Lower leg skin (tissue), 3 donors: ENCODE measurements around the gene RAP2B.
"Not testable (repeated sequence)": the region's sequence is repeated elsewhere in the genome, so short reads cannot be mapped to it uniquely, and the experiment has no call there.

Experiments
- CTCF ChIP-seq, 3 donors: fragments of 450-650 bp; IDR thresholded peaks; one replicate each; pipeline ENCODE4 v1.5.1; 2016; ENCODE audit warnings: antibody characterized with exemption in 3 of 3, mild to moderate bottlenecking in 3 of 3, moderate library complexity in 2 of 3
- POLR2A ChIP-seq, 2 donors: fragments of 450-650 bp; IDR thresholded peaks; one replicate each; pipeline ENCODE4 v1.6.1; 2016 to 2017; ENCODE audit warnings: antibody characterized with exemption in 2 of 2, mild to moderate bottlenecking in 1 of 2, moderate library complexity in 1 of 2

- not testable (repeated sequence) for TF ChIP-seq CTCF, POLR2A (IDR thresholded peaks at IDR 0.05)
Measured at GRCh38 chr3:153155786-153156185, 6.2 kb upstream of the RAP2B start.
